Measurements from ENCODE around the gene DPM1. TPM values are rescaled to one million over a fixed set of nuclear protein-coding genes. Genes with fewer than 3 reads are reported as not detected.
A peak's percentile ranks its signal among the peaks of the same experiment; 100 is the strongest.

Gene DPM1
- total RNA-seq, 3 donors from 2014 or later, result 30.9 to 39.5 (median 32.9) TPM

DNA sequence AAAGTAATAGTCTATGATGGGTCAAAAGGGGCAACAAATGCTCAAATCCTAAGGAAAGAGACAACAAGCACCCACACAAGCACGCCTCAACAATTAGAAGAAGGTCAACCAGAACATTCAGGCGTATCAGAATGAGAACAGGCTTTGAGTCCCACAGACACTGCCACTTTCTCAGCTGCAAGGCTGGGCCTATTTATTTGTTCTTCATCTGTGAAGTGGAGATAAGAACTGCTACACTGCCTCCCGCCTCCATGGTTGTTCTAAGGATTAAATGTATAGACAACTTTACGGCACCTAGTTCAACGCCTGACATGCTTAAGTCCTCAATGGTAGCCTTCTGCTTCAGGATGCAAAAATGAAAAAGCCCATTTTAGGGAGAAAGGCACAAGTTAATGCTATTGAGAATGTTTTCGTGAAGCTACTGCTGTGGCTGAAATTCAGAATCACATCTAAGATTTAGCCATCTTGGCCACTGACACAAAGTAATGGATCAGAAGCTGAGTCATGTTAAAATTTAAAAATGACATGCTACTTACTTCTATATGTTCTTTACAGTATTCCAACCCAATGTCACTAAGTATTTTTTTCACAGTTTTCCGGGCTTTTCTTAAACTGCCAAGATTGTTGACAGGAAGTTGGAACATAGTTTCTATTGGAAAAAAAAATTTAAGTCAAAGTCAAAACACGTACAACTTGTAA, 54.8 kb downstream of the DPM1 start:
- H3K4me1 ChIP-seq (ENCODE audit: low read depth), result no peaks in the 10 kb centered on the region
- DNase-seq (no peak), ATAC-seq (no peak)
- H3K9me3 ChIP-seq, result no peaks in the 10 kb centered on the region
- TF ChIP-seq, protein P1, sequence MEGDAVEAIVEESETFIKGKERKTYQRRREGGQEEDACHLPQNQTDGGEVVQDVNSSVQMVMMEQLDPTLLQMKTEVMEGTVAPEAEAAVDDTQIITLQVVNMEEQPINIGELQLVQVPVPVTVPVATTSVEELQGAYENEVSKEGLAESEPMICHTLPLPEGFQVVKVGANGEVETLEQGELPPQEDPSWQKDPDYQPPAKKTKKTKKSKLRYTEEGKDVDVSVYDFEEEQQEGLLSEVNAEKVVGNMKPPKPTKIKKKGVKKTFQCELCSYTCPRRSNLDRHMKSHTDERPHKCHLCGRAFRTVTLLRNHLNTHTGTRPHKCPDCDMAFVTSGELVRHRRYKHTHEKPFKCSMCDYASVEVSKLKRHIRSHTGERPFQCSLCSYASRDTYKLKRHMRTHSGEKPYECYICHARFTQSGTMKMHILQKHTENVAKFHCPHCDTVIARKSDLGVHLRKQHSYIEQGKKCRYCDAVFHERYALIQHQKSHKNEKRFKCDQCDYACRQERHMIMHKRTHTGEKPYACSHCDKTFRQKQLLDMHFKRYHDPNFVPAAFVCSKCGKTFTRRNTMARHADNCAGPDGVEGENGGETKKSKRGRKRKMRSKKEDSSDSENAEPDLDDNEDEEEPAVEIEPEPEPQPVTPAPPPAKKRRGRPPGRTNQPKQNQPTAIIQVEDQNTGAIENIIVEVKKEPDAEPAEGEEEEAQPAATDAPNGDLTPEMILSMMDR (IDR thresholded peaks at IDR 0.05), result no peak
- H3K36me3 ChIP-seq (ENCODE audit: low read depth), result no peaks in the 10 kb centered on the region
- H3K4me3 ChIP-seq, result no peak overlapping the region
- intact Hi-C loops (cut with DNase I, micrococcal nuclease), result no loop called here

DNA sequence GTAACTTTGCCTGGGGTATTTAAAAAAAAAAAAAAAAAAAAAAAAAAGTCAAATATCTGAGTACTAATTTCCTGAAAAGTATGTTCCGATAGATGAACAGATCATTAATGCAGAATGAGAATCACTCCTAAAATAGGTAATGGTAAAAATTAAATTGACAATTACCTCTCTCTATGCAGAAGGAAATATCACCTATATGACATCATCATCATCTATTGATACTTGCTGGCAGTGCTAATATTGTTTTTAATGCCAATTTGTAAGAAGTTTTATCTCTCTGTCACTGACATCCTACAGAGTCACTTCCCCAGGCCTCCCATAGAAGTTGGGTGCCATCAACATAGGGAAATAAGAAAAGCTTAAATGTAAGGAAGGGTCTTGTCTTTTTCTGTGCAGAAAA, 57.0 kb downstream of the DPM1 start:
- no peak for ATAC-seq

DNA sequence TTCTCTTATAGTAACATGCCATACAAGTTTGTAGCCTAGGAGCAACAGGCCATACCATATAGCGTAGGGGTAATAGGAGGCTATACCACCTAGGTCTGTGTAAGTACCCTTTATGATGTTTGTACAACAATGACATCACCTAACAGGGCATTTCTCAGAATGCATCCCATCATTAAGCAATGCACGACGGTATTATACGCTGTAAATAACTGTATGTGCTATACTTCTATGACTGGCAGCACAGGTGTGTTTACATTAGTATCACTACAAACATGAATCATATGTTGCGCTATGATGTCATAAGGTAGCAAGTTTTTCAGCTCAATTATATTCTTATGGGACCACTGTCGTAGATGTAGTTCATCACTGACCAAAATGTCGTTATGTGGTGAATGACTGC, 58.1 kb downstream of the DPM1 start:
- DNase-seq (no peak), ATAC-seq (peak; percentile 33)
- no peaks in the 10 kb centered on the region for H3K4me1 ChIP-seq (ENCODE audit: low read depth)
- intact Hi-C loops (cut with DNase I, micrococcal nuclease), result no loop called here
- TF ChIP-seq, protein P1 (IDR thresholded peaks at IDR 0.05), result no peak
- no peaks in the 10 kb centered on the region for H3K36me3 ChIP-seq (ENCODE audit: low read depth)
- no peak overlapping the region for H3K4me3 ChIP-seq
- no peaks in the 10 kb centered on the region for H3K9me3 ChIP-seq

More for the DNA sequence above, 57.0 kb downstream of the DPM1 start:
- H3K4me1 ChIP-seq (ENCODE audit: low read depth), result no peaks in the 10 kb centered on the region
- DNase-seq, result no peak
- no peaks in the 10 kb centered on the region for H3K9me3 ChIP-seq
- TF ChIP-seq, protein P1 (IDR thresholded peaks at IDR 0.05), result no peak
- intact Hi-C loops (cut with DNase I, micrococcal nuclease), result no loop called here
- no peaks in the 10 kb centered on the region for H3K36me3 ChIP-seq (ENCODE audit: low read depth)
- H3K4me3 ChIP-seq, result no peak overlapping the region

DNA sequence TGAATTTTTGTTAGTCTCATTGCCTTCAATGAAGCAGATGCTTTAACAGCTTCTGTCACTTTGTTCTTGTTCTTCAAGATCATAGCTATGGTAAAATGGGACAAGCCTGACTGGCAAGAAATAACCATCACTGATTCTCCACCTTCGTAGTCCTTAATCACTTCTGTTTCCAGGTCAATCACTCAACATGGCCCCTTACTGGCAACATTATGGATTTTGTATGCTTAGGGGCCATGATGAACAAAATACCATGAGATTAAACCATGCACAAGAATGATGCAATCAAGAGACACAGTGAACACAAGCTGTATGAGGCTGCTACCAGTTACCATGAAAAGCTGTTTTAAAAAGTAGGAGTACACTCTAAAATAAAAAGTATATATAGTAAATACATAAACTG, 59.9 kb downstream of the DPM1 start:
- no peak for DNase-seq
- Histone ChIP-seq H3K9me3 (no peaks in the 10 kb centered on the region), H3K4me3 (no peak overlapping the region), H3K4me1 (ENCODE audit: low read depth) (no peaks in the 10 kb centered on the region), H3K36me3 (ENCODE audit: low read depth) (no peaks in the 10 kb centered on the region)
- TF ChIP-seq, protein P1 (IDR thresholded peaks at IDR 0.05), result no peak
- no peak for ATAC-seq
- intact Hi-C loops (cut with DNase I, micrococcal nuclease), result no loop called here

DNA sequence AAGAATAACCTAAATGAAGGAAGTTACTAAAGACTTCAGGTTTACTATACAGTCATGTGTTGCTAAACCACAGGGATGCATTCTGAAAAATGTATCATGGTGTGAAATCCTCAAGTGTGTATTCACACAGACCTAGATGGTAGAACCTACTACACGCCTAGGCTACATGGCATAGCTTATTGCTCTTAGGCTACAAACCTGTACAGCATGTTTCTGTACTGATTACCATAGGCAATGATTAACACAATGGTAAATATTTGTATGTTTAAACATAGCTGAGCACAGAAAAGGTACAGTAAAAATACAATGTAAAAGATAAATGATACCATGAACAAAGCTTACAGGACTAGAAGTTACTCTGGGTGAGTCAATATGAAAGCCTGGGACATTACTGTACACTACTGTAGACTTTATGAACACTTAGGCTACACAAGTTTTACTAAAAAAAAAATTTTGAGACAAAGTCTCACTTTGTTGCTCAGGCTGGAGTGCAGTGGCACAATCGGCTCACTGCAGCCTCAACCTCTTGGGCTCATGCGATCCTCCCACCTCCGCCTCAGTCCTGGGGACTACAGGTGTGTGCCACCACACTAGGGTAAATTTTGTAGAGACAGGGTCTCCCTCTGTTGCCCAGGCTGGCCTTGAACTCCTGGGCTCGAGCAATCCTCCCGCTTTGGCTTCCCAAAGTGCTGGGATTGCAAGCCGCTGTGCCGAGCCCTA, 63.1 kb downstream of the DPM1 start:
- TF ChIP-seq, protein P1 (IDR thresholded peaks at IDR 0.05), result no peak
- Histone ChIP-seq H3K36me3 (ENCODE audit: low read depth) (no peaks in the 10 kb centered on the region), H3K9me3 (no peaks in the 10 kb centered on the region), H3K4me3 (no peak overlapping the region), H3K4me1 (ENCODE audit: low read depth) (no peaks in the 10 kb centered on the region)
- peak; percentile 93 for ATAC-seq
- DNase-seq, result no peak
- intact Hi-C loops (cut with DNase I, micrococcal nuclease), result no loop called here

All from mucosa of descending colon (tissue), 3 donors.